Measurements from ENCODE around the gene SYP. TPM values are rescaled to one million over a fixed set of nuclear protein-coding genes. Genes with fewer than 3 reads are reported as not detected.
A peak's percentile ranks its signal among the peaks of the same experiment; 100 is the strongest.

The SYP gene
- total and polyA plus RNA-seq, 9 of the 15 experiments (the other 6 are each of a cell fraction or from before 2014, with no cell fraction given): 0.48 to 5.1 (median 2.6) TPM

DNA sequence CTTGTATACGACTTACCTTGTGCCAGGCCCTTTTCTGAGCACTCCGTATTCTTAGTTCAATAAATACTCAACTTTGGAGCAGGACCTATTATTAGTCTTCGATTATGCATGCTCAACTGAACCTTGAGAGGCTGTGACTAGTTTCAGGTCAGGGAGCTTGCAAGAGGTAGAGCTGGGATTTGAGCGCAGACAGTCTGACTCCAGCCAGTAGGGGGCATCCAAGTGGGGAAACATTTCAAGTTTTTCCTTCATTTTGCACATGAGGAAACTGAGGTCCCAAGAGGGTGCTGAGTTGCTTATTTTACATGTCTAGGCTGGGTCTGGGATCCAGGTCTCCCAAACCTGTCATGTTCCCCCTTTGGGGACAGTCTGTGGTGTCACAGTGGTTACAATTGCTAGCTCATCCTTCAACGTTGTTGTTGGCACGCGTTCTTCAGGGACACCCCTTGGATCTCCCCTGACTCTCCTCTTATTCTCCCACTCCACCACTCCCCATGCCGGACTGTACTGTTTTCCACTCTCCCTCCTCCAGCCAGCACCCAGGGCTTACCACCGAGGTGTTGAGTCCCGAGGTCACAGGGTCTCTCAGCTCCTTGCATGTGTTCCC lies 7.2 kb downstream of the SYP start:
- Histone ChIP-seq H4K20me1 (replicated peaks; ENCODE audit: control insufficient read depth, insufficient read depth, low read length) (no peaks in the 10 kb centered on the region), H3K79me2 (ENCODE audit: control insufficient read depth, insufficient read depth, low read length) (peaks cover 18% of the 10 kb centered on the region; the same call in 2 of the 3 replicates), H3K9me1 (ENCODE audit: control insufficient read depth, insufficient read depth, low read length) (no peaks in the 10 kb centered on the region), H3K4me2 (ENCODE audit: insufficient read depth, low read length) (peak overlapping the region; percentile 55), H3K27ac (ENCODE audit: extremely low read depth, low read depth, low read length) (peak overlapping the region; percentile 63), H3K36me3 (ENCODE audit: control insufficient read depth, insufficient read depth, low read length) (no peaks in the 10 kb centered on the region), H3K27me3 (ENCODE audit: control insufficient read depth in 2 of 2, insufficient read depth in 2 of 2, low read length in 2 of 2) (no peaks in the 10 kb centered on the region), H3K9me3 (replicated peaks; ENCODE audit: control insufficient read depth, insufficient read depth, low read depth, low read length) (no peaks in the 10 kb centered on the region), H3K4me3 (no peak overlapping the region), H3K9ac (ENCODE audit: insufficient read depth in 1 of 2, low read depth in 2 of 2, low read length in 2 of 2) (peak overlapping the region; percentile 23 to 84; a peak in 3 of 4 replicates), H2AFZ (ENCODE audit: low read depth, low read length) (peak overlapping the region; percentile 76), H3K4me1 (replicated peaks in 1 of 2; ENCODE audit: control insufficient read depth in 2 of 2, insufficient read depth in 2 of 2, low read length in 2 of 2) (peaks cover 27 to 38% of the 10 kb centered on the region in 2 experiments; a peak in 4 of 5 replicates)
- ATAC-seq (no peak), FAIRE-seq (peak; percentile 81), DNase-seq (ENCODE audit: extremely low read depth in 1 of 4, low spot score in 3 of 4) (peak in 2 of 4 experiments; percentile 45 to 69)
- intact Hi-C loops (cut with micrococcal nuclease): loop anchor here (5.0 kb wide), 1 partner anchor 46 kb away; no protein-coding TSS in a partner anchor
- POLR2A ChIA-PET: interaction anchor here (0.7 to 1.0 kb wide), 4 partner anchors 9 to 399 kb away, joined by 3 read pairs; partner anchors contain the start of gene PLP2
- in situ Hi-C loops (cut with MboI): no loop called here
- BruUV-seq (replicated peaks): no TSS peak
- CTCF ChIA-PET (ENCODE audit: low intra/inter-chr PET ratio): no interaction called here
- 12% methylated on average over 3 of the region's 10 CpGs for WGBS (ENCODE audit: insufficient coverage, low coverage, missing lambda C conversion rate)
- TF ChIP-seq, protein P1, sequence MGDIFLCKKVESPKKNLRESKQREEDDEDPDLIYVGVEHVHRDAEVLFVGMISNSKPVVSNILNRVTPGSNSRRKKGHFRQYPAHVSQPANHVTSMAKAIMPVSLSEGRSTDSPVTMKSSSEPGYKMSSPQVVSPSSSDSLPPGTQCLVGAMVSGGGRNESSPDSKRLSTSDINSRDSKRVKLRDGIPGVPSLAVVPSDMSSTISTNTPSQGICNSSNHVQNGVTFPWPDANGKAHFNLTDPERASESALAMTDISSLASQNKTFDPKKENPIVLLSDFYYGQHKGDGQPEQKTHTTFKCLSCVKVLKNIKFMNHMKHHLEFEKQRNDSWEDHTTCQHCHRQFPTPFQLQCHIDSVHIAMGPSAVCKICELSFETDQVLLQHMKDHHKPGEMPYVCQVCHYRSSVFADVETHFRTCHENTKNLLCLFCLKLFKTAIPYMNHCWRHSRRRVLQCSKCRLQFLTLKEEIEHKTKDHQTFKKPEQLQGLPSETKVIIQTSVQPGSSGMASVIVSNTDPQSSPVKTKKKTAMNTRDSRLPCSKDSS (IDR thresholded peaks at IDR 0.05; ENCODE audit: low read depth, partially characterized antibody): no peak
- TF ChIP-seq NCOA1 (IDR thresholded peaks at IDR 0.05; ENCODE audit: low read depth) (no peak), BCL6 (CRISPR knock-in tag; IDR thresholded peaks at IDR 0.05) (no peak), KLF6 (CRISPR knock-in tag; IDR thresholded peaks at IDR 0.05; ENCODE audit: borderline replicate concordance) (no peak), PPARD (CRISPR knock-in tag; IDR thresholded peaks at IDR 0.05) (no peak), ZNF311 (CRISPR knock-in tag; IDR thresholded peaks at IDR 0.05) (no peak), SPI1 (IDR thresholded peaks at IDR 0.05; ENCODE audit: borderline replicate concordance, low read depth, low read length) (no peak), HDGF (IDR thresholded peaks at IDR 0.05) (no peak), ZNF239 (CRISPR knock-in tag; IDR thresholded peaks at IDR 0.05) (no peak), SUPT5H (IDR thresholded peaks at IDR 0.05) (no peak), HDAC3 (IDR thresholded peaks at IDR 0.05; ENCODE audit: borderline replicate concordance, partially characterized antibody) (no peak), MIER1 (IDR thresholded peaks at IDR 0.05; ENCODE audit: low read depth) (0 out of 2 replicates have a peak, but pooled peaks have one; percentile 21), HNRNPL (IDR thresholded peaks at IDR 0.05; ENCODE audit: low read depth, low read length) (no peak), HDAC6 (IDR thresholded peaks at IDR 0.05; ENCODE audit: low read depth, low read length) (no peak)
- TF ChIP-seq, protein P2, sequence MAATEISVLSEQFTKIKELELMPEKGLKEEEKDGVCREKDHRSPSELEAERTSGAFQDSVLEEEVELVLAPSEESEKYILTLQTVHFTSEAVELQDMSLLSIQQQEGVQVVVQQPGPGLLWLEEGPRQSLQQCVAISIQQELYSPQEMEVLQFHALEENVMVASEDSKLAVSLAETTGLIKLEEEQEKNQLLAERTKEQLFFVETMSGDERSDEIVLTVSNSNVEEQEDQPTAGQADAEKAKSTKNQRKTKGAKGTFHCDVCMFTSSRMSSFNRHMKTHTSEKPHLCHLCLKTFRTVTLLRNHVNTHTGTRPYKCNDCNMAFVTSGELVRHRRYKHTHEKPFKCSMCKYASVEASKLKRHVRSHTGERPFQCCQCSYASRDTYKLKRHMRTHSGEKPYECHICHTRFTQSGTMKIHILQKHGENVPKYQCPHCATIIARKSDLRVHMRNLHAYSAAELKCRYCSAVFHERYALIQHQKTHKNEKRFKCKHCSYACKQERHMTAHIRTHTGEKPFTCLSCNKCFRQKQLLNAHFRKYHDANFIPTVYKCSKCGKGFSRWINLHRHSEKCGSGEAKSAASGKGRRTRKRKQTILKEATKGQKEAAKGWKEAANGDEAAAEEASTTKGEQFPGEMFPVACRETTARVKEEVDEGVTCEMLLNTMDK (IDR thresholded peaks at IDR 0.05; ENCODE audit: borderline replicate concordance, insufficient read depth, low read depth, low read length, poor library complexity, severe bottlenecking): peak; percentile 49
- TF ChIP-seq, protein P3, sequence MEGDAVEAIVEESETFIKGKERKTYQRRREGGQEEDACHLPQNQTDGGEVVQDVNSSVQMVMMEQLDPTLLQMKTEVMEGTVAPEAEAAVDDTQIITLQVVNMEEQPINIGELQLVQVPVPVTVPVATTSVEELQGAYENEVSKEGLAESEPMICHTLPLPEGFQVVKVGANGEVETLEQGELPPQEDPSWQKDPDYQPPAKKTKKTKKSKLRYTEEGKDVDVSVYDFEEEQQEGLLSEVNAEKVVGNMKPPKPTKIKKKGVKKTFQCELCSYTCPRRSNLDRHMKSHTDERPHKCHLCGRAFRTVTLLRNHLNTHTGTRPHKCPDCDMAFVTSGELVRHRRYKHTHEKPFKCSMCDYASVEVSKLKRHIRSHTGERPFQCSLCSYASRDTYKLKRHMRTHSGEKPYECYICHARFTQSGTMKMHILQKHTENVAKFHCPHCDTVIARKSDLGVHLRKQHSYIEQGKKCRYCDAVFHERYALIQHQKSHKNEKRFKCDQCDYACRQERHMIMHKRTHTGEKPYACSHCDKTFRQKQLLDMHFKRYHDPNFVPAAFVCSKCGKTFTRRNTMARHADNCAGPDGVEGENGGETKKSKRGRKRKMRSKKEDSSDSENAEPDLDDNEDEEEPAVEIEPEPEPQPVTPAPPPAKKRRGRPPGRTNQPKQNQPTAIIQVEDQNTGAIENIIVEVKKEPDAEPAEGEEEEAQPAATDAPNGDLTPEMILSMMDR (IDR thresholded peaks at IDR 0.05 in 2 of 3, conservative IDR thresholded peaks at IDR 0.05 in 1 of 3; ENCODE audit: insufficient read depth in 2 of 3, low read depth in 1 of 3, low read length in 3 of 3): peak; percentile 57 to 80 (median 64)
